Jurkat, Clone E6-1 (cell line): ENCODE results near the gene ARX.

Source experiments
- DNase-seq: peaks from one replicate; pipeline ENCODE4 v3.0.0-alpha.2; 2011; ENCODE audit warnings: low read depth, low spot score
- H3K4me3 ChIP-seq: 2 replicates; pipeline ENCODE4 v1.5.1; 2011; ENCODE audit warnings: mild to moderate bottlenecking, low read length, control low read depth, moderate library complexity

Gene ARX

GRCh38 chrX:25004040-25004439 lies 11.7 kb downstream of the ARX start:
- no peak for DNase-seq
- no peak overlapping the region for H3K4me3 ChIP-seq

DNA sequence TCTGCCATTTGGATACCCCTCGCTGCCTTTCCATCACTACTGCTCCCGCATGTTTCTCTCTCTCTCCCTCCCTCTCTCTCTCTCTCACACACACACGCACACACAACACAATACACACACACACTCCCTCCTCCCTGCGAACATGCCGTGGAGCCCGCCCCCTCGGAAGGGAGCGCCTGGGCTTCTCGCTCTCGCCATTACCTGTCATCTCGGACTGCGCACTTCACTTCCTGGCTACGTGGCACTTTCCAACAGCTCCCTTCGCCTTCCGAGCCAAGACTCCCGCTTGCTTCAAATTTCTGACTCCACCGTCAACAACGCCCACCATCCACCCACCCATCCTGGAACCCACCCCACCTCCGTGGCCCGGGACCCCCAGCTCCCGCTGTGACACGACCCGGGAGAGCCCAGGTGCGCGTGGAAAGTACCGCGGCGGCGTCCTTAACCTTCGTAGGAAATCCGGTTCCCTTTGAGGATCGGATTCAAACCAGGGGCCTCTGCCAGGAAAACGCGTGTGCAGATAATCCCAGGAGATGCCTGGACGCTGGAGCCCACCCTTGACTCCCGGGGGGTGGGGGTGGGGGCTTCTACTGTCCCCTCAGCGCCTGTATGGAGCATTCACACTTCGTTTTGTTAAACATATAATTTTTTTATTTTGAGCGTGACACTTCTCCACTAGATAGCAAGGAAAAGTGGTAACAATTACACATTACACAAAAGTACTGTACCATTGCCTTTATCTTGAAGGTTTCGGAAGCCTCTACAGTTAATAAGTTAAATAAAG lies 12.5 kb downstream of the ARX start:
- H3K4me3 ChIP-seq = no peak overlapping the region
- no peak for DNase-seq

DNA sequence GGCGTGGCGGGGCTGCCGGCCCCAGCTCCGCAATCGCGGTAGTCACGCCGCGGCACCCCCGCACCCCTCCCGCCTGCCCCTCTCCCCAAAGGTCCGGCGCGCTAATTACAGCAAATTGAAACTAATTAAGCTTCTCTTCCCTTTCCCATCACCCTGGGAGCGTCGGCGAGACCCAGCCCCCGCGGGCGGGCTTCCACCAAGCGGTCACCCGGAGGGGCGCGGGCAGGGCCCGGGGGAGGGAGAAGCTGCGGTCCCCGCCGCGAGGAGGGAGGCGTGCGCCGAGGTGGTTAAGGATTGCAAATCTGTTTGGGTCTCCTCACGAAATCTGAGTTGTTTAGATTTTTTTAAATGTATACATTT lies 13.1 kb downstream of the ARX start:
- H3K4me3 ChIP-seq = no peak overlapping the region
- DNase-seq = no peak

- DNase-seq = no peak
- H3K4me3 ChIP-seq = no peak overlapping the region
Observed at GRCh38 chrX:25001808-25002660, 13.7 kb downstream of the ARX start.

GRCh38 chrX:24999511-24999910 lies 16.3 kb downstream of the ARX start:
- DNase-seq = no peak
- H3K4me3 ChIP-seq = no peak overlapping the region

DNA sequence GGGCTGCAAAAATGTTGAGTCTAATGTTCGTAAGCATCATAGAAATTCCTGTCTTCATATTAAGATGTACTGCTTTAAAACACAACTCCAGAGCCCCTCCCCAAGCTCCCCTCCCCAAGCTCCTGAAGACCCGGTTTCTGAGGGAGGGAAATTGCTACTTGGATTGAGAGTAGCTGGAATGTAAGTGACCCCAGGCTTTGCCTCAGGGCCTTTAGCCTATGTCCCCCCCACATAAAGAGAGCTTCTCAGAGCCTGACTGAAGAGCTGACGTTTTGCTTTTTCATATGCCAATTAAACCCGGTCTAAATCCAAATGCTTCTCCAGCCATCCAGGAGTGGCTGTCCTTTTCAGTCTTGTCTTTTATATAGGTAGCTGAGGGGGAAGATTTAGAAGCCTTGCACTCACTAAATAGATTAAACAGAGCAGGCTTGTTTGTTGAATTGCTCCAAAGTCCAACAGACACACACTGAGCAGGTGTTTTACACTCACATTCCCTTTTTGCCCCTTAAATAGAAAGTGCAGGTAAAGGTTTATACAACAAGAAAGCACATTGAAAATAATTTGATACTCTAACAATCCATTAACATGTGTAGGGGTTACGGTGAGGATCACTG lies 19.6 kb downstream of the ARX start:
- H3K4me3 ChIP-seq = no peak overlapping the region
- DNase-seq = no peak

DNA sequence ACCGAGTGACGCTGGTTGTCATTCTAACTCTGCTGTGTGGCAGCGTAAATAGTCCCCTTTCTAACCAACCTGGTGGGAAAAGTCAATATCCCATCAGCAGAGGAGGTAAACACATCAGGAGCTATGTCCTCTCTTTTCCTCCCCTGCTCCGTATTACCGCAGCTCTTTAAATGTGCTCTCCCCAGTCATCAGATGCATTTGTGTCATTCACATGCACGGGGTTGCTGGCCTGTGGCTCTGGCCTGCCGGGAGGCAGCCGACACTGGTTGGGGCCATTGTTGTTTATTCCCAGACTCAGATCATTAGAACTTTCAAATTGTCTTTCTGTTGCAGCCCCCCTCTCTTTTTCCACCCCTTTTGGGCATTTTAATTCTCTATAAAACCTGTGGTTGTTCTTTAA lies 21.9 kb downstream of the ARX start:
- no peak overlapping the region for H3K4me3 ChIP-seq
- no peak for DNase-seq

DNA sequence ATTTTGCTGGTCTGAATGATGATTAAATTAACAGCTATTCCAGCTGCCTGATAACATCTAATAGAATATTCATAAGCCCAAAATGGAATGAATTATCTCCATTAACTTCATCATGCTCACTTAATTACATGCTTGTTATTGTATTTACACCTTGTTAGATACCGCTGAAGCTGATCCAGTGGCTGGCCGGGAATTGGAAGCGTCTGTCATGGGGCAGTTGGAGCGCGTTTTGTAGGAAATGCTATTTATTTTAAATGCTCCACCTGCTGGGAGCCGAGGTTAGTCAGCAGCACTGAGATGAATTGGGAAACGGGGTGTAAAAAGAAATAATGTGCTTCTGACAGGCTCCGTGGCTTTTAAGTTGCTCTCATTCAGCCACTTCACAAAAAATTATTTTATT lies 25.2 kb downstream of the ARX start:
- DNase-seq = no peak
- no peak overlapping the region for H3K4me3 ChIP-seq

- H3K4me3 ChIP-seq = no peak overlapping the region
- no peak for DNase-seq
Observed at GRCh38 chrX:24988314-24988713, 27.5 kb downstream of the ARX start.

DNA sequence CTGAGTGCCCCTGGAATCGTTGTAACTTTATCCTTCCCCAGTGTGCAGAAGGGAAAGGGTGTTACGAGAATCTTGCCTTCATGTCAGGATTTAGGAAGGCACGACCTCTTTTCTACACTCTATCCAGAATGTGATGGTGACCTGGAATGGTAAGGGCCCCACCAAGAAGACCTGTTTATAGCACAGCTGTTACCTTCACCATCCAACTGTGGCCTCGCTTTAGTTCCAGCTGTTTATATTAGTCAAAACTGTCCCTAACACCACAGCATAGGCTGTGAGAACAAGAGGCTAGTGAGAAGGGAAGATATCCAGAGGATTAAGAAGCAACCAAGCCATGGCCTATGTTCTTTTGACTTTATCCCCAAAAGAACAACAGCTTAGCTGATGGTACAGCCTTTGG lies 28.0 kb downstream of the ARX start:
- H3K4me3 ChIP-seq = no peak overlapping the region
- no peak for DNase-seq

DNA sequence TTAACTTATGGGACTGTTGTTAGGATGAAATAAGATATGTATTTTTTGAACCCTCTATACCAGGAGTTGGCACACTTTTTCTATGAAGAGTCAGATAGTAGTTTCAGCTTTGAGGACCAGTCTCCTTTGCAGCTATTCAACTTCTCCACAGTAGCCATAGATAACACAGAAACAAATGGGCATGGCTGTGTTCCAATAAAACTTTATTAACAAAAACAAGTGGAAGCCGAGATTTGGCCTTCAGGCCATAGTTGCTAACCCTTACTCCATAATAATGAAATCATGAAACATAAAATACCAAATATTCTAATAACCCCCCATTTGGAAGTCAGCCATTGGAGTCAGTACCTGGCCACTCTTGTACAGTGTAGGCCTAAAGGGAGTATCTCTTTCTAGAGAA lies 30.6 kb downstream of the ARX start:
- DNase-seq = no peak

GRCh38 chrX:24983931-24984330 lies 31.8 kb downstream of the ARX start:
- no peak for DNase-seq
- H3K4me3 ChIP-seq = no peak overlapping the region

More for the DNA sequence above, 30.6 kb downstream of the ARX start:
- no peak overlapping the region for H3K4me3 ChIP-seq

GRCh38 chrX:24982306-24982965 lies 33.3 kb downstream of the ARX start:
- no peak for DNase-seq
- H3K4me3 ChIP-seq = no peak overlapping the region

GRCh38 chrX:24981030-24981429 lies 34.7 kb downstream of the ARX start:
- H3K4me3 ChIP-seq = no peak overlapping the region
- DNase-seq = no peak

DNA sequence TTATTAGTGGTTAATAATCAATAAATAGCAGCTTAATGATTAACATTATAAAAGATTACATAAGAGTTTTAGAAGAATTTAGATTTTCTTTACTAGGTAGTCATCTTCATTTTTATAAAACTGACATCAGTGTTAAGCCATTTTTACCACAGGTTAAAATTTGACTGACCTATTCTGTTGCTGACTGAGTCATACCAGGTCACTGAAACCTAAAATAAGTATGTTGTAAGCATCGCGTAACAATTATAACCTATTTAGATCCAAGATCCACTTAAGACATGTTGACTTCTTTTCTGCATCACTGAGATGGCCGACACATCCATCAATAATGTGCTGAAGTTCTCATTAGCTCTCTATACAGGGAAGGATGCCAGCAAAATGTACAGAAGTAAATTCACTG lies 36.7 kb downstream of the ARX start:
- DNase-seq = no peak
- H3K4me3 ChIP-seq = no peak overlapping the region

DNA sequence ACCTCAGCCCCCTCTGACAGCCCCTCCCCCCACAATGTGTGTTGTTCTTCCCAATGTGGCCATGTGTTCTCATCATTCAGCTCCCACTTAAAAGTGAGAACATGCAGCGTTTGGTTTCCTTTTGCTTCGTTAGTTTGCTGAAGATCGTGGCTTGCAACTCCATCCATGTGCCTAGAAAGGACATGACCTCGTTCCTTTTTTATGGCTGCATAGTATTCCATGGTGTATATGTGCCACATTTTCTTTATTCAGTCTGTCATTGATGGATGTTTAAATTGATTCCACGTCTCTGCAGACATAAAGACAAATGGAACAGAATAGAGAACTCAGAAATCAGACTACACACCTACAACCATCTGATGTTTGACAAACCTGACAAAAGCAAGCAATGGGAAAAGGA lies 46.0 kb downstream of the ARX start:
- DNase-seq = no peak
- H3K4me3 ChIP-seq = no peak overlapping the region

GRCh38 chrX:24965372-24965771 lies 50.4 kb downstream of the ARX start:
- DNase-seq = no peak
- H3K4me3 ChIP-seq = no peak overlapping the region

DNA sequence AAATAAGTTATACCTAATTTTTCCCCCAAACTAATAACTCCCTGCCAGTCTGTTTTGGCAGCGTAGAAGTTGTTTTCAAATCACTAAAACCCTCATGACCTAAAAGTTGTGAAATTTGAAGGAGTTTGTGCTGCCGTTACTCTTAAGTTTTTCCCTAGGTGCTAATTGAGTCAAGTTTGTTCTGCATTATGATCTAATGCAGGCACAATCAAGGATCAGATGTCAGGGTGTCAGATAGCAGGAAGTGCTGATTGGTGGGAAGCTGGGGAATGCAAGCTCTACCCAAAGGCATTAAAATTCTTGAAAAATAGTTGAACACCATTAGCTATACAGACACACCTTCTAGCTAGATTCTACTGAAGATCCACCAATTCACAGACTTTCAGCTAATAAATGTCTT lies 51.9 kb downstream of the ARX start:
- no peak for DNase-seq
- H3K4me3 ChIP-seq = no peak overlapping the region

DNA sequence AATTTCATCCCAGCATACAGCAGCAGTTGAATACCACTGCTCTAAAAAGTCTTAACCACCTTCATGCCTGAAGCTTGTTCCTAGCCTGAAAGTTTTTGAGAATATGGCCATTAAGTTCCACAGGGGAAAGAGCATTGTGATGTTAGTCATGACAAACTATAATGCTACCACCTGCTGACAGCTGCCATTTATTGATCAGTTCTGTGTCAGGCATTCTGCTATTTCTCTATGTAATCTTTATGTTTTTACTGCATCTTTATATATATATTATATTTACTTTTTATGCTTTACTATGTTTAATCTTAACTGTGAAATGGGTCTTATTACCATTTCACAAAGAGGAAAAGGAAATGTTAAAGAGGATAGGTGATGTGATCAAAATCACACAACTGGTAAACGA lies 54.0 kb downstream of the ARX start:
- no peak for DNase-seq

DNA sequence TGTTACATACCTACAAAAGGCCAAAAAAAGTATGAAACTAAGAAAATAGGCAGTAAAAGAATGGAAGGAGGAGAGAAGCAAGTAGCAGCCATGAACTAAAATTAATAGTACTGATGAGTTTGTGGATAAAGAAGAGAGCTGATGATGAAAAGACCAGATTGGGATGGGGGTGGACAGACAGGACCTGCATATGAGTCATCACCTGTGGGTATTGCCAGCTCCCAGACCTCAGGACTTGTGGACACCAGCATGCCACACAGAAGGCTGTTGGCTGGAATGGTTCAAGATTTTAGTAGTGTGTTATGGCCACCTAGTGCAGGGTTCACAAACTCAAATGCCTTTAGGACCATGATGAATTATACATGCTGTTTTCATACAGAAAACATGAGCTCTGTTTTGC lies 58.9 kb downstream of the ARX start:
- no peak overlapping the region for H3K4me3 ChIP-seq
- DNase-seq = no peak

More for the DNA sequence above, 54.0 kb downstream of the ARX start:
- H3K4me3 ChIP-seq = no peak overlapping the region
